ENCODE measurements around the gene ANTXRL.
A peak's percentile ranks its signal among the peaks of the same experiment; 100 is the strongest.
"Not testable (repeated sequence)": the region's sequence is repeated elsewhere in the genome, so short reads cannot be mapped to it uniquely, and the experiment has no call there.

Gene ANTXRL

DNA sequence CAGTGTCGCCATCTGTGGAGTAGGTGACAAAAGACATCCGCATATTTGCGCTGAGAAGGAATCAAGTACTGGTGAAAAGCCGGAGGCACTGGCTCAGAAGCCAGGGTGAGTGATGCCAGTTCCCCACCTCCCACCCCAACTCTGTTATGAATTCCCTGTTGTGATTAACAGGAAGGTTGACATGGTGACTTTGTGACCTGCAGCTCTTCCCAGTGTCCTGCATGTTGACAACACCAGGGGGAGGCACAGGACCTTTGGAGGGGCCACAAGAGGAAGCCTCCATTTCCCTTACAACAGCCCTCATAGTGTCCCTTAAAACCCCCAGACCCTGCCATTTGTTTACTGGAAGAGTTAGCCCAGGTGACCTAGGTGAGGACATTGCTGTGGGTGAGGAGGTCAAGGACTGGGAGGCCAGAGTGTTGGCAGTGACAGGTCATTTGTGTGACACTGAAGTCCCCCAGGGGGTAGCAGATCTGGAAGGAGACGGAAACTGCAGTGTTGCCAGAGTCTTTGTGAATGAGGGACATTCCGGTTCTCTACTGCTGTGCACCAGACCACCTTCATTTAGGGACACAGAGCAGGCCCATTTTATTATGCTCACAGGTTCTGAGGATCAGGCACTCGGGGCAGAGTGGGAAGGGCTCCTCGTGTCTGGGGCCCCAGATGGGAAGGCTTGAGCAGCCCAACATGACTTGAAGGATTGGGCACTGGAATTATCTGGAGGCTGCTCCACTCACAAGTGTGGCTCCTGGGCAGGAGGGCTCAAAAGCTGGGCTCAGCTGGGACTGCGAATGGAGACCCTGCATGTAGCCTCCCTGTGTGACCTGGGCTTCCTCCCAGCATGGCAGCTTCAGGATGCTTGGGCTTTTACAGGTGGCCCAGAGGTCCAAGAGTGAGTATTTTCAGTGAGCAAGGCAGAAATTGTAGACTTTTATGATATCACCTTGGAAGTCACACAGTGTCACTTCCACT is 13.0 kb upstream of the ANTXRL start:
- DNase-seq (ENCODE audit: low read depth in 2 of 2) = no peak

DNA sequence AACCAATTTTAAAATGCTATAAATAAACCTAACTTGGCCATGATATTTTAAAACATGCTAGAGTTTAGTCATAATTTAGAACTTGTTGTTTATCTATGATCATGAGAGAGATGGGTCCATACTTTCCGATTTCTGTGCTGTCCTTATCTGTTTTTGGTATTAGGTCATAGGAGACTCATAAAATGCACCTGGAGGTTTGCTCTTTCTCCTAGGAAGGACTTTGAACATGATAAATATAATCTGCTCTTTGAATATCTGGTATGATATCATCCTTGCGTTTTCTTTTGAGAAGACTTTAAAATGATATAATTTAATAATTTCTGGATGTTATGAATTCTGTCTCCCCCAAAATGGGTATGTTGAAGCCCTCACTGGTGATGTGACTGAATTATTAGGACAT is 9.0 kb upstream of the ANTXRL start:
- DNase-seq (ENCODE audit: low read depth in 2 of 2) = no peak

DNA sequence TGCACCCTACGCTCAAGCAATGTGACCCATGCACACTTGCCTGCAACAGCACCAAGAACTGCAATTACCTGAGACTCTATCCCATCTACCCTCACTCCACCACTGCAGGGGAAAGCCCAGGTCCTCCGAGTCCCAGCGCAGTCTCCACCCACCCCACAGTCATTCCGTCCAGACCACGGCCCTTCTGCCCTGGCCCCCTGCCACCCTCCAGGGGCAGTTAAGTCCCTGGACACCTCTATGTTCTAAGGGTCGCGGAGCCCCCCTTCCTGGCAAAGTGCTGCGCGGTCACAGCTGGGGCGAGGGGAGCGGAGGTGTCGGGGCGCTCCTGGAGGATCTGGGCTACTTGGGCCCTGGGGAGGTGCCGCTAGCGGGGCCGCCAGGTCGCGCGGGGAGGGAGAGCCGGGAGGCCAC is 4.4 kb upstream of the ANTXRL start:
- DNase-seq (ENCODE audit: low read depth in 2 of 2) = not testable (repeated sequence)

DNA sequence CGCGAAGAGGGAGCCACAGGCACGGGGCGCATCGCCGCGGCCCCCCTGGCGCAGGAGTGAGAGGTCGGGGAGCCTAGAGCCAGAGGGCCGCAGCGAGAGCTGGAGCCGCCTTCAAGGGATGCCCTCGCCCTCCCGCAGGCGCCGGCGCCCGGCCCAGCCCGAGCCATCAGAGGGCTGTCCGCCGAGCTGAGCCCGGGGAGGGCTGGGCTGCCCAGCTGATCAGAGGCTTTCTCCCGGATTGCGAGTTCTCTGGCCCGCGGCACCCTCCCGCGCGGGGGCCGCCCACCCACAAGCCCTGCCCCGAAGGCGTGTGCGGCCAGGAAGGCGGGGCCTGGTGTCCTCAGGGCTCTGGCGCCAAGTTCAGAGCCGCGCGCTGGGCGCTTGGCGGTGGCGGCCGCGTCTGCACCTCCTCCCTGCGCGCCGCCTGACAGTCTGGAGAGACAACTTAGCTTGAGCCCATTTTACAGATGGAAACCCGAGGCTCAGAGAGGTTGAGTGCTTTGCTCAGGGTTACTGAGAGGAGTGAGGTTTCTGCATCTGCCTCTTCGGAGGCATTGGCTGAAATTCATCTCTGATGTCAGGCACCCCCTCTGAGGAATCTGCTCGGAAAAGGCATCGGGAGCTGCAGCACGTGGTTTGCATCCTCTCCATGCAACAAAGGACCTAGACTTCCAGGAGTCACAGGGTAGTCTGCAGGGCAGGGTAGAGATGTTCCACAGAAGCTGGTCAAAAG is 3.8 kb upstream of the ANTXRL start:
- peak in 1 of 2 donors; percentile 24 for DNase-seq (ENCODE audit: low read depth in 2 of 2)

DNA sequence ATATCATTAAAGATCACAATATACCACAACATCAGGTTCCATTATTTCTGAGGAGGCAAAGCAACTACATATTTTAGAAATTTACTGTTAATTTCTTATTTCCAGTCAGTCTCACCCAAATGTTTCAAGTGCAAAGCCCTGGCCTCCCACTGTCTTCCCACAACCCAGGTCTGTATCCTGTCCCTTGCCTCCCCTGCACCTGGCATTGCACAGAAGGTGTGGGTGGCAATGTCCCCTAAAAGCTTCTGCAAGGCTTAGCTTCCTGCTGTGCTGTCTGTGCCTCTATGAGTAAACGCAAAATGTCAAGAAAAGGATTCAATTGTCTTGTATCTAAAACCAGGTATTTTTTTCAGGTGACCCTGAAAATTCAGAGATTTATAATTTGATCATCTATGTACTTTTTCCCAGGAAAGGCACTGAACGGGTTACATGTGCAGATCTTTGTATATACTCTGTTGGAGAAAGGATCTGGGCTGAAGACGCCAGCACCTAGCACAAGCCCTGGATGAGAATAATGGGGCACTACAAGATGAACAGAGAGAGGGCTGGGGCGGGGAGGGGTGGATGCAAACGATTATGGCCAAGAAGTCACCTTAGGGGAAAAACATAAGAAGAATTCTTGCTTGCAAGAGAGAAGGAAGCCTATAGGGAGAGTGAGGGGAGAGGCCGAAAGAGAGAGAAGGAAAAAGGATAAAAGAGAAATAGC is 3.1 kb upstream of the ANTXRL start:
- no peak for DNase-seq (ENCODE audit: low read depth in 2 of 2)

DNA sequence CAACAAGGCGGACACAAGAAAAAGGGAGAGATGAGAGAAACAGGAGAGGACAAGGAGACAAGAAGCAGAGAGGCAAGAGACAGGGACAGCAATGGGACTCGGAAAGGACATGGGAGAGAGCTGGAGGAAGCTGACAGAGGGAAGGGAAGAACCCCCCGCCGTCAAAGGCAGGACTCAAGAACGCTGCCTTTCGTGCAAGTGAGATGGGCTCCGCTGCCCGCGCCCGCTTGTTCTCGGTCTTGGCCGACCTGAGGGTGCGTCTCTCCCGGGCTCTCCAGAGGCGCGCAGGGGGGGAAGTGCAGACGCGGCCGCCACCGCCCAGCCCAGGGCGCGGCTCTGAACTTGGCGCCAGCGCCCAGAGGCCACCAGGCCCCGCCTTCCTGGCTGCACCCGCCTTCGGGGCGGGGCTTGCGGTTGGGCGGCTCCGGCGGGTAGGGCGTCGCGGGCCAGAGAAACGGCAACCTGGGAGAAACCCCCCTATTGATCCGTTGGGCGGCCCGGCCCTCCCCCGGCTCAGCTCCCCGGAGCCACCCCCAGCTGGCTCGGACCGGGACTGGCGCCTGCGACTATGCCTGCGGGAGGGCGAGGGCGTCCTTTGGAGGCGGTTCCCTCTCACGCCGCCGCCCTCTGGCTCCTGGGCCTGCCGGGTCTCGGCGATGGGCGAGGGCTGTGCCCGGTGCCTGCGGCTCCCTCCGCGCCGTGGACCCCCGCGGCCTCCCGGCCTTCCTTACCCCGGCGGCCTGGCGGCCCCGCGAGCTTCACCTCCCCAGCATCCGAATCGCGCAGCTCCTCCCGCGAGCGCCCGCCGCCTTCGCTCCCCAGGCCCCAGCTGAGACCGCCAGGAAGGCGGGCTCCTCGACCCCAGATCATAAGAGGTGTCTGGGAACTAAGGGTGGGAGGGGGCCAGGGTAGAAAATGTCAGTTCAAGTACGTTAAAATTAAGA is 2.2 kb upstream of the ANTXRL start:
- DNase-seq (ENCODE audit: low read depth in 2 of 2) = peak; percentile 37 to 72

DNA sequence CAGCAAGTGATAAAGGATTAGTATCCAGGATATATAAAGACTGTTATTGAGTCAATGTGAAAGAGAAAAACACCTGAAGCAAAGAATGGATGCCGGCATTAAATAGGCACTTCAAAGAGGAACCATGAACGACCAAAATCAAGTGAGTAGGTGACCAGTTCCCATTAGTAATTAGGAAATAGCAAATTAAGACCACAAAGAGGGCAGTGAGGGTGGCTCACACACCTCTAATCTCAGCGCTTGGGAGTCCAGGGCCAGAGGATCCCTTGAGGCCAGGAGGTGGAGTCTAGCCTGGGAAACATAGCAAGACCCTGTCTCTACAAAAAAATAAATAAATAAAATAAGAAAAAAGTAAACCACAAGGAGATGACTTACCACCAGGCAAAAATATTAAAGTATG is 1.5 kb upstream of the ANTXRL start:
- DNase-seq (ENCODE audit: low read depth in 2 of 2) = no peak

DNA sequence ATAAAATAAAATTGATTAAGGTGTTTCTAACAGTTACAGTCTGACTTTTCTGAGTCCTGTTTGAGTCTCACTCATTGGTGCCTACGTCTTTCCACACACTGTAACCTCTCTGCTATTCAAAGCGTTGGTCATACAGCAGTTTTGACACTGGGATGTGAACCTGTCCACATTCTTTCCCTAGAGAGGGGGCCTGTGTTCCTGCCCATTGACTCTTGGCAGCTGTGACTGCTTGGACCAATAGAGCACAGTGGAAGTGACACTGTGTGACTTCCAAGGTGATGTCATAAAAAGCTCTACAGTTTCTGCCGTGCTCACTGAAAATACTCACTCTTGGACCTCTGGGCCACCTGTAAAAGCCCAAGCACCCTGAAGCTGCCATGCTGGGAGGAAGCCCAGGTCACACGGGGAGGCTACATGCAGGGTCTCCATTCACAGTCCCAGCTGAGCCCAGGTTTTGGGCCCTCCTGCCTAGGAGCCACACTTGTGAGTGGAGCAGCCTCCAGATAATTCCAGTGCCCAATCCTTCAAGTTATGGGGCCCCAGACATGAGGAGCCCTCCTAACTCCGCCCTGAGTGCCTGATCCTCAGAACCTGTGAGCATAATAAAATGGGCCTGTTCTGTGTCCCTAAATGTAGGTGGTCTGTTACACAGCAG is 704 bp upstream of the ANTXRL start:
- no peak for DNase-seq (ENCODE audit: low read depth in 2 of 2)

DNA sequence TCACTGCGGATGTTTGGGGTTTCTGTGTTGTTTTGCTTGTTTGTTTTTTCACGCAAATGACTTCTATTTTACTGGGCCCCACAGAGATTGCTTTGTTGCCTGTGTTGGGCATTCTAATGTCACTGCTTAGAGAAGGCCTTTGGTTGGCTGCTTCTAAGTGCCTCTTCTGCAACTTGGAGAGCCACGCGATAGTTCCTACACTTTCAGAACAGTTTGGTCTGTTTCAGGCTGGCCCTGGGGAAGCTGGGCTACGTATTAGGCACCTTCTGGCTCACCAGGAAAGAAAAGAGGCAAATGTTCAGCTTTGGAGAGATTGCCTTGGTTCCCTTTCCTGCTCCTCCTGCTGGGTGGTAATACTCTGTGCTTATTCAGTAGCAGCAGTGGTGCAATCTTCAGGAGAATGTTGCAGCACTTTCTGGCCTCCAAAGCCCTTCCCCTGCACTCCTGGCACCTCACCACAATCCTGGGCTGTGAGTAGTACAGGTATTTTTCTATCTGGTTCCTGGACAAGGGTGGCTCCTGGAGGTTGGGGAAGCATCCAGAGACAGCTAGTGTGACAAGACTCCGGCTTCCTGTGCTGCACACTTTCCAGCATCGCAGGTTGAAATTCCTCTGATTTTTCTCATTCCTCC is 1.2 kb downstream of the ANTXRL start:
- no peak for DNase-seq (ENCODE audit: low read depth in 2 of 2)

DNA sequence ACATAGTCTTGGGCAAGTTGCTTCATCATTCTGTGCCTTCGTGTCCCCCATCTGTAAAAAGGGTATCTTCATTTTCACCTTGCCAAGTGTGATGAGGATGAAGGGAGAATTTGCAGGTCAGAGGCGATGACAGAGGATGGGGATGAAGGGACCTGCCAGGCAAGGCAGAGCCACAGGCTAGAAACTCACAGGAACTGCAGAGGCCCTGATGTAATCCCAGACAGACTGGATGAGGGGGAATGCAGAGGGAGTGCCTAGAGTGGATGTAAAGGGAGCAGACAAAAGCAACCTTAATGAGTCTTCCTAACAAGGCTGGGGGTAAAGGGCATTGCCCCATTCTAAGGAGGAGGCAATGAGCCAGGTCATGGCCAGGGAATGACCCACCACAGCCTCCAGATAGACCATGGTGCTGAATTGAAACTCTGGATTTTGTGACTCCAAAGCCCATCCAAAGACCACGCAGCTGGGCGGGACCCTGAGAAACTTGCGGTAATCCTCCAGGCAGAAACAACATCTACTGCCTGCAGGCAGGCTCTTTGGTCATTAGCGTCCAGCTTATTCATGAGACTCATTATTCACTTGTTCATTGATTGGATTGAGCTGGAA is 1.9 kb downstream of the ANTXRL start:
- DNase-seq (ENCODE audit: low read depth in 2 of 2) = no peak

DNA sequence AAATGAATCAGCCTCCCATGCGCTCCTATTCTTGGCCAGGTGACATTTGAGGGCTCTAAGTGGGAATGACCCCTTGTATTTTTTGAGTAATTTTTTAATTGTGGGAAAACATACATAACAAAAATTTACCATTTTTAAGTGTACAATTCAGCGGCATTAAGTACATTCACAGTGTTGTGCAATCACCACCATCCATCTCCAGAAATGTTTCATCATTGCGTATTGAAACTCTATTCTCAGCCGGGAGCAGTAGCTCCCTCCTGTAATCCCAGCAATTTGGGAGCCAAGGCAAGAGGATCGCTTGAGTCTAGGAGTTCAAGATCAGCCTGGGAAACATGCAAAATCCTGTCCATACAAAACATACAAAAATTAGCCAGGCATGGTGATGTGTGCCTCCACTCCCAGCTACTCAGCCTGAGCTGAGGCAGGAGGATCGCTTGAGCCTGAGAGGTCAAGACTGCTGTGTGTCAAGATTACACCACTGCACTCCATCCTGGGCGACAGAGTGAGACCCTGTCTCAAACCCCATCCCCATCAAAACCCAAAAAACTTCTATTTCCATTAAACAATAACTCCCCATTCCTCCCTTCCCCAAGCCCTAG is 2.5 kb downstream of the ANTXRL start:
- no peak for DNase-seq (ENCODE audit: low read depth in 2 of 2)

DNA sequence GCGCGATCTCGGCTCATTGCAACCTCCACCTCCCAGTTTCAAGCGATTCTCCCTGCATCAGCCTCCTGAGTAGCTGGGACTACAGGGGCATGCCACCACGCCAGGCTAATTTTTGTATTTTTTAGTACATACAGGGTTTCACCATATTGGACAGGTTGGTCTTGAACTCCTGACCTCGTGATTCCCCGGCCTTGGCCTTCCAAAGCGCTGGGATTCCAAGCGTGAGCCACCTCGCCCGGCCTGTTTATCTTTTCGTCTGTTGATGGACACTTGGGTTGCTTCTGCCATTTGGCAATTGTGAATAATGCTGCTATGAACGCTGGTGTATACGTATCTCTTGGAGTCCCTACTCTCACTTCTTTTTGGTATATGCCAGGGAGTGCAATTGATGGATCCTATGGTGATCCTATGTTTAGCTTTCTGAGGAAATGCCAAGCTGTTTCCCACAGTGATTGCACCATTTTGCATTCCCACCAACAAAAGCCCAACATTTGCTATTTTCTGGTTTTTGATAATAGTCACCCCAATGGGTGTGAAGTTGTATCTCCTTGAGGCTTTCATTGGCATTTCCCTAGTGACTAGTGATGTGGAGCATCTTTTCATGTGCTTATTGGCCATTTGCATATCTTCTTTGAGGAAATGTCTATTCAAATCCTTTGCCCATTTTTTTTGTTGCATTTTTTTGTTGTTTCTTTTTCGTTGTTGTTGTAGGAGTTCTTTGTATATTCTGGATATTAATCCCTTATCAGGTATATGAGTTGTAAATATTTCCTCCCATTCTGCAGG is 3.5 kb downstream of the ANTXRL start:
- no peak for DNase-seq (ENCODE audit: low read depth in 2 of 2)

DNA sequence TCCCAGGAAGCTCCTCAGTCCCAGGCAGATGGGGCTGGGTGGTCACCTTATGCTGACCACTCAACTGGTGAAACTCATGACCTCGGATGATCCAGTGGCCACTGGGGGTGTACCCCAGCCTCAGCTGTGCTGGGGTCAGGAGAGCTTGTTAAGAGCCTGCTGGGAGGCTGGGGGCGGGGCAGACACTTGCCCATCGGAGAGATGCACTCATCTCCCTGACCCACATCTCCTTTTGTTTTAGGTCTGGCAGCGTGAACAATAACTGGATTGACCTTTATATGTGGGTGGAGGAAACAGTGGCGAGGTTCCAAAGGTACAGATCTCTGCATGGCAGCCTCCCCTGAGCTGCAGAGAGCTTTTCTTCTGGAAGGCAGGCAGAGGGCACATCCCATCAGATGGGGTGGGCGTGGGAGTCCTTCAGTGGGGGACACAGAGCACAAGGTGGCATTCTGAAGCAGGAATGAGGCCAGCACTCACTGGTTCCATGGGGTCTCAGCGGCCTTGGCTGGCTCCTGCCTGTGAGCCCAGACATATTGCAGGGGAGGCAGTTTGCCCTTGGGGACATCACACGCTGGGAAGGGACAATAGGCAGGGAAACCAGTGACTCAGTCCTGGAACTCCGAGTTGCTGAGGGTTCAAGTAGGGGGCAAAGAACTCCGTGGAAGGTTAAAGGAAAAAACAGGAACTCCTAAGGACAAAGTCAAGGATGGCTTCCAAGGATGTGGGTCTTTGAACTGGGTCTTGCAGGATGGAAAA is 5.2 kb downstream of the ANTXRL start:
- no peak for DNase-seq (ENCODE audit: low read depth in 2 of 2)

DNA sequence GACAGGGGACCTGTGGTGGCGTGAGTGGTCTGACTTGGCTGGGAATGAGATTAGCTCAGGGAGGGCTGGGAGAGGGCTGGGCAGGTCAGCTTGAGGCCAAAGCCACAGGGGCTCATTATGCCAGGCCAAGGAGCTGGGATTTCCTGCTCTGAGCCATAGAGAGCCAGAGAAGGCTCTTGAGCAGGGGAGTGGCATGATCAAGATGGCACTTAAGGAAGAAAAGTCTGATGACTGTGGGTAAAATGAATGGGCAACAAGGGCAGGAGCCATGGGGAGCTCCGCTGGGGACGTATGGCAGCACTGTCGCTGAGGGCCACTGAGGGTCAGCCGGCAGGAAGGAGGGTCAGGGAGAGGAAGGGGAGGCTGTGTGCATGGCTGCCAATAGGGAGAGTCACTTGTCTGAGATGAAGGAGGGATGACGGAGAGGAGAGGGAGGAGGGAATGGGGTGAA is 5.8 kb downstream of the ANTXRL start:
- no peak for DNase-seq (ENCODE audit: low read depth in 2 of 2)

DNA sequence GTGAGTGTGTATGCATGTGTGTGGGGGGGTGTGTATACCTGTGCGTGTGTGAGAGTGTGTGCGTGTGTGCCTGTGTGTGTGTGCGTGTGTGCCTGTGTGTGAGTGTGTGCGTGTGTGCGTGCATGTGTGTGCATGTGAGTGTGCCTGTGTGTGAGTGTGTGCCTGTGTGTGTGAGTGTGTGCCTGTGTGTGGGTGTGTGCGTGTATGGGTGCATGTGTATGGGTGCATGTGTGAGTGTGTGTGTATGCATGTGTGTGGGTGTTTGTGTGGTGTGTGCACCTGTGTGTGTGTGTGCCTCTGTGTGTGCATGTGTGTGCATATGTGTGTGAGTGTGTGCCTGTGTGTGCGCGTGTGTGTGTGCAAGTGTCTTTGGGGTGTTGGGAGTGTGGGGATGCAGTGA is 6.4 kb downstream of the ANTXRL start:
- DNase-seq (ENCODE audit: low read depth in 2 of 2) = no peak

DNA sequence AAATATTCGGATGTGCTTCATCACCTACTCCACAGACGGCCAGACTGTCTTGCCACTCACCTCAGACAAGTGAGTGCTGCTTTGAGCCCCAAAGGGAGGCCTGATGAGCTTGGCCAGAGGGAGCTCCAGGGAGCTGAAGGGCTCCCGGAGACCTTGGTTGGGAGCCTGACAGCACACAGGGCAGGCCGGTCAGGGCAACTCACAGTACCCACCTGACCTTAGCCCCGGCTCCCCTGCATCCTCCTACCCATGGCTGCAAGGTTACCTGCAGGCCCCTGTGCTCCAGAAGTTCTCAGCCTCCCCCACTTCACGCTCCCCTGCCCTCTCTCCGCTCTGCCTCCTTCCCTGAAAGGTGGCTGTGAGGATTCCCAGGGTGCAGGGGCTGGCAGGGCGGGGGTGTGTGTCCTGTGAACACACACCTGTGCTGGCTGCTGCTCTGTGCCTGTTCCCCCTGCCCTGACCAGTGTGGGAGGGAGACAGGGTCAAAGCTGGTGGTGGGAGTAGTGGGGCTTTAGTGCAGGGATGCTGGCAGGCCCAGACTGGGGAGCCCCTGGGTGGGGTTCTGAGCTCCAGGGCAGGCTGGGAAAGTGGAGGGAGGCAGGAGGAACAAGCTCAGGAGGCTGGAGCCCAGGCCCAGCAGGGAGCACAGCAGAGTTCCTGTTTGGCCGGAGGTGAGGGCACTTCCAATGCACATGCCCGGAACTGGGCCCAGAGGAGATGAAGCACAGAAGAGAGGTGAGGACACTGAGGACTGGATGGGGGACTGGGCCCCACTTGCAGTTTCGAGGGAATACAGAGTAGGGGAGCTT is 7.2 kb downstream of the ANTXRL start:
- DNase-seq (ENCODE audit: low read depth in 2 of 2) = no peak

Data from stimulated activated CD4-positive, alpha-beta T cell treated with anti-CD3 and anti-CD28 coated beads, Interleukin-15, amount 100 ng/mL, for 48 hours (primary cell).